NK-92 (cell line): ENCODE measurements around the gene DOCK4.

Experiments used
- DNase-seq: peaks from one replicate; lab custom pipeline; 2025; ENCODE audit not compliant: unreplicated experiment; lab: John Stamatoyannopoulos, UW

Gene DOCK4

GRCh38 chr7:111783854-111784253 is 422.3 kb downstream of the DOCK4 start:
- DNase-seq, result no peak

DNA sequence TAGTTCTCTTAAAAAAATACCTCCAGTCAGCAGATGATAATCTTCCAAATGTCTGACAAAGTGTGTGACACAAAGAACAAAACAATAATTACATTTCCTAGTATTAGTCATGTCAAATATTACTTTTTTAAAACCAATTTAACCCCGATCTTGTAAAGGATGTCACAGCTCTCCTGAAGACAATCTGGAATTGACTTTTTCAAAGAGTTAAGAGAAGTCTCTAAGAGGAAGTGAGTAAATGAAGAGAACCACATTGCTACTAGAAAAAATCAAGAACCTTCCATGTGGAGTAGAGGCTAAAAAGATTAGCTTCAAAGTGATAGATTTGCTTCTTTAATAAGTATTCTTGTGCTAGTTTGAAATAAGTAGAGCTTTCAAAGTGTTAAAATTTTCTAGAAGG is 425.7 kb downstream of the DOCK4 start:
- DNase-seq, result no peak

DNA sequence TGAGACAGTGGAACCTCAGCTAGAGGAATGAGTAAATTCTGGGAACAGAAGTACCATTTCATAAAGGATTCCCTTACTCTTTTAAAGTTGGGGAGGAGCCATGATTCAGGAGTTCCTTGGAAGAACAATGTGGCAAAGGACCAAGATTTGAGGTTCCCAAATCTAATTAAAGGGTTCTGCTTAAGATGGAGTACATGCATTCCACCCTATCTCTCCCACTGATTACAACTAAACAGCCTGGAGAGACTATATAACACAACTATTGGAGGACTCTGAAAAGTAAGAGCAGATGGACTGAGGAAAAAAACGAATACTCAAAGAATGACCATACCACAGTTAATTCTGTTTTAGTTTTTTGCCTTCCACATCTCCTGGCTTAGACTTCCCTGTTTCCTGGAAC is 431.0 kb downstream of the DOCK4 start:
- no peak for DNase-seq

DNA sequence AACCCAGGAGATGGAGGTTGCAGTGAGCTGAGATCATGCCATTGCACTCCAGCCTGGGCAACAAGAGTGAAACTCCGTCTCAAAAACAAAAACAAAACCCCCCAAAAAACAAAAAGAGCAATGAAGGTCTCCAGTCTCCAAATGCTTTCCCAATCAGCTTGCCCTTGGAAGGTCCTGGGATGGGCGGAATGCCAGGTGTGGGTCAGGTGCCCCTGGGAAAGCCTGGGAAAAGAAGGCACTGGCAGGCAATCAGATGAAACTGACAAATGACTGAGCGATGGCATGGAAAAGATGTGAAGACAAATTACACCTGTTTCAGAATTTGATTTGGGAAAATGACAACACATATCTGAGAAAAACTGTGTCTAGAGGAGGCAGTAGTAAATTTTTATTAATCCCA is 433.5 kb downstream of the DOCK4 start:
- no peak for DNase-seq

DNA sequence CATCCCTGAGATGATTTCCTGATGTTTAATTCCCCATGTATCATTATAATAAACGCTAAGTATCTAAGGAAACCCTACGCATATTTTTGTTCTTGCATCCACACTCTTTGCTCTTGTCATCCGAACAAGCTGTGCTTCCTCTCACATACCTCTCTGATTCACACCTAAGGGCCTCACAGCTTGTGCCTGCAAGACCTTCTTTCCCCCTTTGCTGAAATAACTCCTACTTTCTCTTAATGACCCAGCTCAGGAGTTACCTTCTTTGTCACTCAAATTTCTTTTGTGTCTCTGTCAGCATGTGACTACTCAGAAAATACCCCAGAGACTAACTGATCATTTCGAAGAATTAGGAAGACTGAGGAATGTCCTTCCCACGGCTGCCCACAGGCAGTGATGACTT is 434.6 kb downstream of the DOCK4 start:
- no peak for DNase-seq

GRCh38 chr7:111770116-111770515 is 436.1 kb downstream of the DOCK4 start:
- DNase-seq, result no peak

- DNase-seq, result no peak
Observed at GRCh38 chr7:111765751-111766643, 440.2 kb downstream of the DOCK4 start.

GRCh38 chr7:111763221-111763801 is 442.9 kb downstream of the DOCK4 start:
- DNase-seq, result no peak

GRCh38 chr7:111762799-111763198 is 443.4 kb downstream of the DOCK4 start:
- DNase-seq, result no peak

DNA sequence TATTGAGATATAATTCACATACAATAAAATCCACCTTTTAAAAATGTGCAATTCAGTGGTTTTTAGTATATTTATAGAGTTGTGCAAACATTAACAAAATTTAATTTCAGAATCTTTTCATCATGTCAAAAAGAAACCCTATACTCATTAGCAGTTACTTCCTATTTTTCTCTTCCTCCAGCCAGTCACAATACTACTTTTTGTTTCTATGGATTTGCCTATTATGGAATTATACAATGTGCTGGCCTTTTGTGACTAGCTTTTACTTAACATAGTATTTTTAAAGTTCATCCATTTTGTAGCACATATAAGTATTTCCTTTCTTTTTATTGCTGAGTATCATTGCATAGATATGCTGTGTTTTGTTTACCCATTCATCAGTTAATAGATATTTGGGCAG is 444.0 kb downstream of the DOCK4 start:
- DNase-seq, result no peak

GRCh38 chr7:111760043-111760442 is 446.2 kb downstream of the DOCK4 start:
- DNase-seq, result no peak

DNA sequence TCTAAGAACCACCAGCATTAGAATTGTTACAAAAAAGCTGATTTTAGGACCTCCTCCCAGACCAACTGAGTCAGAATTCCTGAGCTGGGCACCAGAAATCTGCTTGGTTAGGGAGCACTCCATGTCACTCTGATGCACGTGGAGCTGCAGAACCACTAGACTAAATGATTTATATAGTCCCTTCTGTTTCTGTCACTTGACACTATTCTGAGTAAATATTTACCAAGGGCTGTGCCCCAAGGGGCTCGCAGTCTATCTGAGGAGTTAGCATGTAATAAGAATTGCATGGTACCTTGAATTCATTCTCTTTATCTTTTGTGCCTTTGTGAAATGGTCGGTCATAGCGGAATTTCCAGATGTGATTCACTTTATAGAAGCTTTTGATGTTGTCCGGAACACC is 447.9 kb downstream of the DOCK4 start:
- DNase-seq, result no peak

- no peak for DNase-seq
Observed at GRCh38 chr7:111756687-111757178, 449.5 kb downstream of the DOCK4 start.

DNA sequence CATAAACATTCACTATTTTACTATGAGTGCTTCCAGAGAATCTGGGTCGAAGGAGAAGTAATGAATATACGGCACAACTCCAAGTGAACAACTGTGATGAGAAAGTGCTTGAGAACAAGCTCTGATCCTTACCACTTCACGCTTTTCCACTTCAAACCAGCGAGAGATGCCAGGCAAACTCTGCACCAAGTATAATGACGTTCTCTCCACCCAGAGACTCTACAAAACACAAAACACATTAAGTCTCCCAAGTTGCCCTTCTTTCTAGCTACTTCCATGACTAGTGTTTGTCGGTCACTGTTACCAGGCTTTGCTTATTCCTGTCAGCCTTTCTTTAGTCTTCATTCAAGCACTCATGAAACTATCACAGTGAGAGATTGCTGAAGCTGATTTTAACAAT is 450.8 kb downstream of the DOCK4 start:
- no peak for DNase-seq

- no peak for DNase-seq
Observed at GRCh38 chr7:111753968-111754367, 452.2 kb downstream of the DOCK4 start.

DNA sequence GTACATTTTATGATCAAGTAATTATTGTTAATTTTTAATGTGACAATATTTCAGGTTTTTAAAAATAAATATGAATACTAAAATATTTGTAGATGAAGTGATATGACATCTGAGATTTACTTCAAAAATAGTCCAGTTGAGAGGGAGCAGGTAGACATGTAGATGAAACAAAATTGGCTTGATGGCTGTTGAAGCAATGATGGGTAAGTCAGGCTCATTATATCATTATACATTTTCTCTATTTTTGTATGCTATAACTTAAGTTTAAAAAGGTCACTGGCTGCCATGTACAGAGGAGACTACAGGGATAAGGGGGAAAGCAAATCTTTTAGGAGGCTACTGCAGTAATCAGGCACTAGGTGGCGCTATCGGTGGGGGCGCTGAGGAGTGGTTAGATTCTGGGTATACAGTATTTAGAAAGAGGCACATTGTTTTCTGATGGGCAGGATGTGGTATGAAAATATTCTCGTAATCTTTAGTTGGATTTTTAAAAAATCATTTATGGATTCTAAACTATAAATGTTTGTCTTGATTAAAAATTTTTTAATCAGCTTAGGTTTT is 454.1 kb downstream of the DOCK4 start:
- DNase-seq, result no peak

DNA sequence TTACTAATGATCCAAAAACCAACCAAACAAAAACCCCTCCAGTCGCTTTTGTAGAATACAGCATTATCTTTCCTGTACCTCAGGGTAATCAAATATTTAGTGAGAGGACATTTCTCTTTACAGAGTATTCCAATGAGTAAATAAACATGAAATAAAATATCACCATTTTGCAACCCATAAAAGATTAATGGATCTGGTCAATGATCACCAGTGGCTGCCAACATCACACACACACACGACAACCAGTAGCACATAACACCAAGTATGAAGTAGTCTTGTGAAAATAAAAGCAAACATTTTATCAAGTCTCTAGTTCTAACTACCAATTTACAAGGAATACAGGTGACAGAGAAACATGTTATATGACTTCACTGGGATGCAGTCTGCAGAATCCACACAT is 455.3 kb downstream of the DOCK4 start:
- no peak for DNase-seq

DNA sequence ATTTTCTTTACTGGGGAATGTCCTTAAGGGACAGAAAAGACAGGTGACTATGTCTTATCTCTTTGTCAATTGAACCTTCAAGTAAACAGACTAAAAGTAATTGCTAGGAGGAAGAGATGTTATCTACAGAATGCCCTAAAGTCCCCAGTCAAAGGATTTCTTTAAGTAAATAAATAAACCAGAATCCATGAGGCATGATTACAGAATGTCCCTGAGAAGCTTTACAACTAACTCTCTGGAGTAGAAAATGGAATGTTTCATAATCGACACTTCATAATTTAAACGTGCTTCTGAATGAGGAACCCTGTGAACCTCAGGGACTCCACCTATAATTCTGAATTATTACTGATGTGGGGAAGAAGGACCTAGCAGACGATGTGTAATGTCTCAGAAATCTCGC is 456.0 kb downstream of the DOCK4 start:
- DNase-seq, result no peak

- no peak for DNase-seq
Observed at GRCh38 chr7:111749625-111750024, 456.6 kb downstream of the DOCK4 start.

DNA sequence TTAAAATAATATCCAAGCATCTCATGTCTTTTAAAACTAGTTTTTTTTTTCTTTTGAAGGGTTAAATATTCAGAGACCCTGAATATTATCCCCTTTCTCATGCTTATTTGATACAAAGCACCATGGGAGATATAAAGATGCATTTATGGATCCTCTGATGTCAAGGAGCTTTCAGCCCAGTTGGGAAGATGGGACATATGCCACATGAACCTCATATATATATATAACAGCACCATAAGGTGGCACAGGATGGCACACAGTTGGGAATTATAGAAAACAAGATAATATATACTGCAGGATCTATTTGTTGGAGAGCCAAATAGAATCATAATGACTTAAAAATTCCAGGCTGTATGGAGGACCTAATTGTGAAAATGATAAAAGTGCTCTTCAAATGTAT is 458.5 kb downstream of the DOCK4 start:
- DNase-seq, result no peak

- DNase-seq, result no peak
Observed at GRCh38 chr7:111746950-111747349, 459.2 kb downstream of the DOCK4 start.

GRCh38 chr7:111744501-111745155 is 461.6 kb downstream of the DOCK4 start:
- DNase-seq, result no peak
